ENCODE measurements around the gene ASB6. TPM values are rescaled to one million over a fixed set of nuclear protein-coding genes. Genes with fewer than 3 reads are reported as not detected.

ASB6 gene
- total RNA-seq, 4 donors from 2014 or later = 21.8 to 54.2 (median 29.6) TPM

- H3K4me3 ChIP-seq = peak overlapping the region in 2 of 4 donors; percentile 49 to 52
- no peaks in the 10 kb centered on the region for H3K9me3 ChIP-seq
- H3K4me1 ChIP-seq = peaks cover 11 to 31% (median 21%) of the 10 kb centered on the region in 4 donors
- intact Hi-C loops (cut with DNase I; ENCODE audit: low total_unique reads) = no loop called here
- 51 to 59% methylated on average over 3 to 14 of the region's 14 CpGs for WGBS, 2 donors (ENCODE audit: low coverage in 1 of 2)
- no peak for TF ChIP-seq POLR2A (IDR thresholded peaks at IDR 0.05)
- H3K27me3 ChIP-seq = no peaks in the 10 kb centered on the region
- no peaks in the 10 kb centered on the region for H3K36me3 ChIP-seq
- H3K27ac ChIP-seq = peak overlapping the region; percentile 81 to 90 (median 85)
- in situ Hi-C loops (cut with MboI; ENCODE audit: low pct_ligation_motif_present in 1 of 4, low pct_unique_long_range_greater_than_20kb in 1 of 4, low sequenced_read_pairs in 3 of 4) = no loop called here
- no peak for DNase-seq
Measured at GRCh38 chr9:129598089-129598596, 43.8 kb downstream of the ASB6 start.

- TF ChIP-seq POLR2AphosphoS5 (IDR thresholded peaks at IDR 0.05) = no peak
- Histone ChIP-seq H3K4me3 (peak overlapping the region; percentile 25 to 52 (median 40)), H3K9me3 (no peaks in the 10 kb centered on the region), H3K4me1 (peaks cover 11 to 31% (median 21%) of the 10 kb centered on the region in 4 donors), H3K27ac (peak overlapping the region; percentile 81 to 90 (median 85)), H3K36me3 (no peaks in the 10 kb centered on the region), H3K27me3 (no peaks in the 10 kb centered on the region)
- intact Hi-C loops (cut with DNase I; ENCODE audit: low total_unique reads) (no loop called here), in situ Hi-C loops (cut with MboI; ENCODE audit: low pct_ligation_motif_present in 1 of 4, low pct_unique_long_range_greater_than_20kb in 1 of 4, low sequenced_read_pairs in 3 of 4) (no loop called here)
- peak; percentile 62 for DNase-seq
- 5% methylated on average over 34 of the region's 57 CpGs; no CpG with 5 or more reads in 1 of the 2 donors for WGBS, 2 donors (ENCODE audit: low coverage in 1 of 2)
Measured at GRCh38 chr9:129597355-129598088, 44.4 kb downstream of the ASB6 start.

- Histone ChIP-seq H3K27ac (peak overlapping the region; percentile 81 to 90 (median 85)), H3K27me3 (no peaks in the 10 kb centered on the region), H3K4me1 (peaks cover 11 to 31% (median 21%) of the 10 kb centered on the region in 4 donors), H3K36me3 (no peaks in the 10 kb centered on the region), H3K9me3 (no peaks in the 10 kb centered on the region), H3K4me3 (peak overlapping the region; percentile 25 to 52 (median 40))
- intact Hi-C loops (cut with DNase I; ENCODE audit: low total_unique reads) (no loop called here), in situ Hi-C loops (cut with MboI; ENCODE audit: low pct_ligation_motif_present in 1 of 4, low pct_unique_long_range_greater_than_20kb in 1 of 4, low sequenced_read_pairs in 3 of 4) (no loop called here)
- TF ChIP-seq EP300 (IDR thresholded peaks at IDR 0.05; ENCODE audit: low read depth) (no peak), POLR2AphosphoS5 (IDR thresholded peaks at IDR 0.05) (peak; percentile 32 to 53 (median 39)), POLR2A (IDR thresholded peaks at IDR 0.05) (peak; percentile 56)
- 38% methylated on average over 32 of the region's 33 CpGs; no CpG with 5 or more reads in 1 of the 2 donors for whole genome bisulfite sequencing, 2 donors (ENCODE audit: low coverage in 1 of 2)
- peak; percentile 53 for DNase-seq
Measured at GRCh38 chr9:129596541-129597331, 45.2 kb downstream of the ASB6 start.

- Histone ChIP-seq H3K36me3 (no peaks in the 10 kb centered on the region), H3K4me1 (peaks cover 11 to 31% (median 21%) of the 10 kb centered on the region in 4 donors), H3K27ac (peak overlapping the region; percentile 81 to 90 (median 85)), H3K4me3 (no peak overlapping the region), H3K27me3 (no peaks in the 10 kb centered on the region), H3K9me3 (no peaks in the 10 kb centered on the region)
- DNase-seq = no peak
- TF ChIP-seq CTCF (IDR thresholded peaks at IDR 0.05) (no peak), EP300 (IDR thresholded peaks at IDR 0.05; ENCODE audit: low read depth) (no peak), POLR2AphosphoS5 (IDR thresholded peaks at IDR 0.05) (no peak), POLR2A (IDR thresholded peaks at IDR 0.05) (no peak)
- intact Hi-C loops (cut with DNase I; ENCODE audit: low total_unique reads) (no loop called here), in situ Hi-C loops (cut with MboI; ENCODE audit: low pct_ligation_motif_present in 1 of 4, low pct_unique_long_range_greater_than_20kb in 1 of 4, low sequenced_read_pairs in 3 of 4) (no loop called here)
- 67% methylated on average over 6 of the region's 6 CpGs; no CpG with 5 or more reads in 1 of the 2 donors for WGBS, 2 donors (ENCODE audit: low coverage in 1 of 2)
Measured at GRCh38 chr9:129595903-129596540, 45.9 kb downstream of the ASB6 start.

- intact Hi-C loops (cut with DNase I; ENCODE audit: low total_unique reads) = no loop called here
- Histone ChIP-seq H3K36me3 (no peaks in the 10 kb centered on the region), H3K9me3 (no peaks in the 10 kb centered on the region), H3K4me1 (peaks cover 11 to 31% (median 21%) of the 10 kb centered on the region in 4 donors), H3K4me3 (no peak overlapping the region), H3K27me3 (no peaks in the 10 kb centered on the region), H3K27ac (peak overlapping the region; percentile 21 to 90 (median 62))
- DNase-seq = no peak
- WGBS, 2 donors (ENCODE audit: low coverage in 1 of 2) = 0 to 55% methylated on average over 1 to 5 of the region's 5 CpGs
- TF ChIP-seq EP300 (IDR thresholded peaks at IDR 0.05; ENCODE audit: low read depth) (no peak), POLR2A (IDR thresholded peaks at IDR 0.05) (no peak), POLR2AphosphoS5 (IDR thresholded peaks at IDR 0.05) (no peak), CTCF (IDR thresholded peaks at IDR 0.05) (no peak)
- in situ Hi-C loops (cut with MboI; ENCODE audit: low pct_ligation_motif_present in 1 of 4, low pct_unique_long_range_greater_than_20kb in 1 of 4, low sequenced_read_pairs in 3 of 4) = no loop called here
Measured at GRCh38 chr9:129595311-129595741, 46.6 kb downstream of the ASB6 start.

Data from transverse colon (tissue), 4 donors.